ENCODE results near the gene CSNK1A1.

GRCh38 chr5:149452007-149452664 lies 99.1 kb downstream of the CSNK1A1 start:
- TF ChIP-seq BHLHE40 (IDR thresholded peaks at IDR 0.05; ENCODE audit: borderline replicate concordance) (no peak), ELF4 (IDR thresholded peaks at IDR 0.05) (no peak), TARDBP (IDR thresholded peaks at IDR 0.05) (no peak), FOXM1 (IDR thresholded peaks at IDR 0.05; ENCODE audit: borderline replicate concordance) (no peak), FOXA1 (IDR thresholded peaks at IDR 0.05) (no peak), NFRKB (IDR thresholded peaks at IDR 0.05) (no peak), SUZ12 (IDR thresholded peaks at IDR 0.05) (no peak), SP1 (IDR thresholded peaks at IDR 0.05) (no peak), LEF1 (IDR thresholded peaks at IDR 0.05; ENCODE audit: borderline replicate concordance) (no peak), ZNF384 (IDR thresholded peaks at IDR 0.05) (no peak), ARNT (IDR thresholded peaks at IDR 0.05) (no peak), FOXK2 (IDR thresholded peaks at IDR 0.05) (no peak), HDGF (IDR thresholded peaks at IDR 0.05; ENCODE audit: borderline replicate concordance) (no peak)
- TF ChIP-seq, protein P1, sequence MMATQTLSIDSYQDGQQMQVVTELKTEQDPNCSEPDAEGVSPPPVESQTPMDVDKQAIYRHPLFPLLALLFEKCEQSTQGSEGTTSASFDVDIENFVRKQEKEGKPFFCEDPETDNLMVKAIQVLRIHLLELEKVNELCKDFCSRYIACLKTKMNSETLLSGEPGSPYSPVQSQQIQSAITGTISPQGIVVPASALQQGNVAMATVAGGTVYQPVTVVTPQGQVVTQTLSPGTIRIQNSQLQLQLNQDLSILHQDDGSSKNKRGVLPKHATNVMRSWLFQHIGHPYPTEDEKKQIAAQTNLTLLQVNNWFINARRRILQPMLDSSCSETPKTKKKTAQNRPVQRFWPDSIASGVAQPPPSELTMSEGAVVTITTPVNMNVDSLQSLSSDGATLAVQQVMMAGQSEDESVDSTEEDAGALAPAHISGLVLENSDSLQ (IDR thresholded peaks at IDR 0.05) = no peak

Measured in HEK293T (cell line).